DOHH2 (cell line): ENCODE data around the gene SMYD5.

ENCODE experiments used
- EZH2phosphoT487 ChIP-seq: fragments of 200-600 bp; sonication (generic); IDR thresholded peaks from 2 replicates; pipeline ENCODE4 v1.6.1; 2017; ENCODE audit warnings: borderline replicate concordance, mild to moderate bottlenecking, antibody characterized with exemption, low read length, moderate library complexity, mixed read lengths
- TF ChIP-seq, protein P1 (sequence below): fragments of 200-600 bp; sonication (generic); IDR thresholded peaks from one replicate; pipeline ENCODE4 v1.5.1; 2014; ENCODE audit warnings: antibody characterized with exemption, mild to moderate bottlenecking, low read depth, low read length; ENCODE audit not compliant: poor library complexity, severe bottlenecking

DNA sequence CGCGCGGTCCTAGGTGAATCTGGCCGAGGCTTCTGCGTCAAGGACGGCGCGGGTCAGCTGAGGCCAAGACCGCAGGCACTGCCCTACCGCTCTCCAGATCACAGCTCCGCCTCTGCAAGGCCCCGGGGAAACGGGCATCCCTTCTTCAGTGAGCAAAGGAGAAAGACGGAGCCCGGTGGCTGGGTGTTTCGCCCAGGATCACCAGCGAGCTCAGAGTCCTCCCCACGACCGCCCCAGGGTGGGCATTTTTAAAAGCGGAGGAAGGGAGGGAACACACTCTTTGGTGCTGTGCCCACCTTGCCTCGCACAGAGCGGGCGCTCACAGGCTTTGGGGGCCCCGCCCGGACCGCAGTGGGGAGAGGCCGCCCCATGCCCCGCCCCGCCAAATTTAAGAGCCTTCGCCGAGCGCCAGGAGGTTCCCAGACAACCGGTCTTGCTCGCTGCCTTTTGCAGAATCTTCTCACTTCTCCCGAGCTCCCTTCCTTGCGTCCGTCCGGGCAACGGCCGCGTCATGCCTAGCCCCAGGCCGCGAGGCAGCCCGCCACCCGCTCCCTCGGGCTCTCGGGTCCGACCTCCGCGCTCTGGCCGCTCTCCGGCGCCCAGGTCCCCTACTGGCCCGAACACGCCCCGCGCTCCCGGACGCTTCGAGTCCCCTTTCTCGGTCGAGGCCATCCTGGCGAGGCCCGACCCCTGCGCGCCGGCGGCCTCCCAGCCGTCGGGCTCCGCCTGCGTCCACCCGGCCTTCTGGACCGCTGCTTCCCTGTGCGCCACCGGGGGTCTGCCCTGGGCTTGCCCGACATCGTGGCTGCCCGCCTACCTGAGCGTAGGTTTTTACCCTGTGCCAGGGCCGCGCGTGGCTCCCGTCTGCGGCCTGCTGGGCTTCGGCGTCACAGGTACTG lies 11.6 kb upstream of the SMYD5 start, which contains the start of gene NOTO:
- TF ChIP-seq, protein P1, sequence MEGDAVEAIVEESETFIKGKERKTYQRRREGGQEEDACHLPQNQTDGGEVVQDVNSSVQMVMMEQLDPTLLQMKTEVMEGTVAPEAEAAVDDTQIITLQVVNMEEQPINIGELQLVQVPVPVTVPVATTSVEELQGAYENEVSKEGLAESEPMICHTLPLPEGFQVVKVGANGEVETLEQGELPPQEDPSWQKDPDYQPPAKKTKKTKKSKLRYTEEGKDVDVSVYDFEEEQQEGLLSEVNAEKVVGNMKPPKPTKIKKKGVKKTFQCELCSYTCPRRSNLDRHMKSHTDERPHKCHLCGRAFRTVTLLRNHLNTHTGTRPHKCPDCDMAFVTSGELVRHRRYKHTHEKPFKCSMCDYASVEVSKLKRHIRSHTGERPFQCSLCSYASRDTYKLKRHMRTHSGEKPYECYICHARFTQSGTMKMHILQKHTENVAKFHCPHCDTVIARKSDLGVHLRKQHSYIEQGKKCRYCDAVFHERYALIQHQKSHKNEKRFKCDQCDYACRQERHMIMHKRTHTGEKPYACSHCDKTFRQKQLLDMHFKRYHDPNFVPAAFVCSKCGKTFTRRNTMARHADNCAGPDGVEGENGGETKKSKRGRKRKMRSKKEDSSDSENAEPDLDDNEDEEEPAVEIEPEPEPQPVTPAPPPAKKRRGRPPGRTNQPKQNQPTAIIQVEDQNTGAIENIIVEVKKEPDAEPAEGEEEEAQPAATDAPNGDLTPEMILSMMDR, result no peak
- TF ChIP-seq EZH2phosphoT487, result no peak
